CD14-positive monocyte (primary cell): Measurements from ENCODE around the gene CTXN3. TPM values are rescaled to one million over a fixed set of nuclear protein-coding genes. Genes with fewer than 3 reads are reported as not detected.

Experiments
- DNase-seq, 3 donors: peaks; one replicate each; pipeline ENCODE4 v3.0.0-alpha.2; 2011 to 2022
- H2AFZ ChIP-seq: 2 replicates; pipeline ENCODE4 v1.6.0; 2012; ENCODE audit warnings: mild to moderate bottlenecking, low read depth, low read length, inconsistent platforms; ENCODE audit not compliant: insufficient read depth, poor library complexity, severe bottlenecking
- H3K27ac ChIP-seq, 2 donors: 1 replicate in 1 of 2; 2 replicates in 1 of 2; pipeline ENCODE4 v1.5.1; 2012 to 2013; ENCODE audit warnings: low read length in 2 of 2, control low read depth in 1 of 2, inconsistent platforms in 1 of 2, low read depth in 1 of 2, mild to moderate bottlenecking in 1 of 2
- H3K27me3 ChIP-seq, 2 donors: one replicate each; pipeline versions ENCODE4 v1.6.0 to v1.6.1; 2011 to 2013; ENCODE audit warnings: low read length in 2 of 2; ENCODE audit not compliant: control insufficient read depth in 2 of 2, insufficient read depth in 2 of 2
- H3K36me3 ChIP-seq, 2 donors: replicated peaks in 1 of 2; 1 replicate in 1 of 2; 2 replicates in 1 of 2; pipeline versions ENCODE4 v1.5.1 to v1.6.1; 2012 to 2013; ENCODE audit warnings: low read length in 2 of 2, control low read depth in 1 of 2, inconsistent platforms in 1 of 2, mild to moderate bottlenecking in 1 of 2; ENCODE audit not compliant: insufficient read depth in 2 of 2, control insufficient read depth in 1 of 2
- H3K4me1 ChIP-seq, 2 donors: 1 replicate in 1 of 2; 2 replicates in 1 of 2; pipeline versions ENCODE4 v1.5.1 to v1.6.1; 2012 to 2013; ENCODE audit warnings: low read length in 2 of 2, control low read depth in 1 of 2, inconsistent platforms in 1 of 2, mild to moderate bottlenecking in 1 of 2, moderate library complexity in 1 of 2; ENCODE audit not compliant: insufficient read depth in 2 of 2, control insufficient read depth in 1 of 2
- H3K4me2 ChIP-seq: replicated peaks from 2 replicates; pipeline ENCODE3; 2012; ENCODE audit warnings: low read length, moderate library complexity, mild to moderate bottlenecking; ENCODE audit not compliant: poor library complexity, severe bottlenecking; ENCODE audit errors: extremely low read depth
- H3K4me3 ChIP-seq, 3 experiments: fragments of 200-600 bp in 1 of 3; sonication (generic) in 1 of 3; replicated peaks in 1 of 3; 1 replicate in 2 of 3; 2 replicates in 1 of 3; pipeline ENCODE4 v1.5.1; 2011 to 2013; ENCODE audit warnings: low read length in 3 of 3, mild to moderate bottlenecking in 3 of 3, control low read depth in 2 of 3, low read depth in 2 of 3, inconsistent platforms in 1 of 3, moderate library complexity in 1 of 3
- H3K79me2 ChIP-seq: 2 replicates; pipeline ENCODE4 v1.6.0; 2012; ENCODE audit warnings: mild to moderate bottlenecking, control low read depth, inconsistent platforms, low read length, moderate library complexity; ENCODE audit not compliant: insufficient read depth
- H3K9ac ChIP-seq: 2 replicates; pipeline ENCODE4 v1.6.0; 2017; ENCODE audit warnings: low read length, mild to moderate bottlenecking; ENCODE audit not compliant: insufficient read depth, poor library complexity, severe bottlenecking
- H3K9me3 ChIP-seq, 2 donors: replicated peaks in 1 of 2; 1 replicate in 1 of 2; 2 replicates in 1 of 2; pipeline versions ENCODE4 v1.5.1 to v1.6.1; 2012 to 2013; ENCODE audit warnings: low read length in 2 of 2, control low read depth in 1 of 2; ENCODE audit not compliant: control insufficient read depth in 1 of 2, insufficient read depth in 1 of 2
- H4K20me1 ChIP-seq: 2 replicates; pipeline ENCODE4 v1.6.0; 2012; ENCODE audit warnings: mild to moderate bottlenecking, low read length, control low read depth, moderate library complexity; ENCODE audit not compliant: insufficient read depth
- H3K27ac Mint-ChIP-seq, 7 donors: one replicate each; pipeline ENCODE4 v1.8.0; 2020; ENCODE audit warnings: mild to moderate bottlenecking in 7 of 7, mixed read lengths in 7 of 7, moderate library complexity in 6 of 7, inconsistent platforms in 2 of 7
- H3K27me3 Mint-ChIP-seq, 3 donors: one replicate each; pipeline ENCODE4 v1.8.0; 2021 to 2022; ENCODE audit warnings: low read depth in 3 of 3, mild to moderate bottlenecking in 3 of 3, mixed read lengths in 3 of 3, moderate library complexity in 3 of 3, inconsistent platforms in 1 of 3
- H3K36me3 Mint-ChIP-seq, 2 donors: one replicate each; pipeline ENCODE4 v1.8.0; 2020; ENCODE audit warnings: mixed read lengths in 2 of 2, inconsistent platforms in 1 of 2, mild to moderate bottlenecking in 1 of 2
- H3K4me1 Mint-ChIP-seq: one replicate; pipeline ENCODE4 v1.8.0; 2020; ENCODE audit warnings: mild to moderate bottlenecking, mixed read lengths
- H3K4me3 Mint-ChIP-seq, 2 donors: one replicate each; pipeline ENCODE4 v1.8.0; 2020; ENCODE audit warnings: mild to moderate bottlenecking in 2 of 2, mixed read lengths in 2 of 2, moderate library complexity in 1 of 2
- H3K9me3 Mint-ChIP-seq, 7 donors: one replicate each; pipeline ENCODE4 v1.8.0; 2020 to 2022; ENCODE audit warnings: mixed read lengths in 7 of 7, mild to moderate bottlenecking in 6 of 7, moderate library complexity in 6 of 7, inconsistent platforms in 2 of 7
- WGBS: methylation state at CpG from one replicate; pipeline ENCODE4 v1.1.5; 2013; ENCODE audit warnings: missing lambda C conversion rate; ENCODE audit not compliant: insufficient coverage; 5-methylcytosine and 5-hydroxymethylcytosine counted together
- intact Hi-C, 2 donors: fragments of 100-400 bp; cut with micrococcal nuclease; formaldehyde crosslinking; loops; one replicate each; pipeline versions ENCODE4 v1.15.0 to v1.15.1; 2023
- polyA plus RNA-seq, 3 donors: library from polyadenylated mRNA; depleted of rRNA in 1 of 3; unstranded in 2 of 3; stranded (reverse) in 1 of 3; fragments of 300-500 nt in 2 of 3; fragments of >200 nt in 1 of 3; fragmentation: Illumina TruSeq in 2 of 3; gene quantifications; 1 replicate in 2 of 3; 2 replicates in 1 of 3; pipeline ENCODE4 v1.2.3, GENCODE V29; 2012 to 2021
- TF ChIP-seq, protein P1 (sequence below): fragments of 200-600 bp; IDR thresholded peaks from one replicate; pipeline ENCODE4 v1.8.0; 2022; ENCODE audit warnings: antibody characterized with exemption, mild to moderate bottlenecking

The CTXN3 gene
- polyA plus RNA-seq, 3 donors = not detected

DNA sequence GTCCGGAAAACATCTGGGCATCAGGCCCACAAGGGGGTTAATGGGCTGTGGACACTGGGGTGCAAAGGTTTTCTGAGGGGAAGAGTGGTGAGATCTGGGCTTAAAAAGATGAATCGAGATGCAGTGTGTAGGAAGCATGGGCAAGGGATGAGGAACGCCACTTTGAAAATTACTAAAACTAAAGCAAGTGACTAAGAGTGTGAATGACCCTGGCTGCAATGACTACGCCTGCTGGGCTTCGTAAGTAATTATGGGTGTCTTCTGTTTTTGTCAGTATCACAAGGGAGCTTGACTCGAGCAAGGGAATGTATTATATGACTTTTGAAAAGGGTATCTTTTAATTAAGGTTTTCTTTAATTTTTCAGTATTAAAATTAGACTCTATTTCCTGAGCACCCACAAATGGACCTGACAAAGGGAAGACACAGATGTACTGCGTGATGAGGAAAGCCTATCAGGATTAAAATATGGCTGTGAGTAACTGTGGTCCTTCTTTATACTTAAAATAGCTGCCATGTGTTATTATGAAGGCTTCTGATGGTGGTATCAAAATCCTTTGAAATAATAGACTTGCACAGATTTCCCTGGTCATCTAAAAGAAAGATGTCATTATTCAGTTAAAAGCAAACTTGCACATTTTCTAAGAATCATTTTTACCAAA lies 4.2 kb downstream of the CTXN3 start:
- WGBS = 86% methylated on average over 3 of the region's 7 CpGs
- no peaks in the 10 kb centered on the region for H3K79me2 ChIP-seq
- intact Hi-C loops = no loop called here
- no peak overlapping the region for H3K27ac ChIP-seq
- no peaks in the 10 kb centered on the region for H3K36me3 ChIP-seq
- H2AFZ ChIP-seq = no peak overlapping the region
- H3K27me3 Mint-ChIP-seq = peaks cover 0 to 4% (median 1%) of the 10 kb centered on the region in 3 donors
- H4K20me1 ChIP-seq = no peaks in the 10 kb centered on the region
- H3K4me2 ChIP-seq = no peak overlapping the region
- H3K4me1 ChIP-seq = no peaks in the 10 kb centered on the region
- H3K36me3 Mint-ChIP-seq = no peaks in the 10 kb centered on the region
- H3K9ac ChIP-seq = no peak overlapping the region
- peaks cover 0 to 3% (median 0%) of the 10 kb centered on the region in 7 donors for H3K9me3 Mint-ChIP-seq
- no peaks in the 10 kb centered on the region for H3K4me1 Mint-ChIP-seq
- H3K4me3 Mint-ChIP-seq = no peak overlapping the region
- H3K9me3 ChIP-seq = no peaks in the 10 kb centered on the region
- no peaks in the 10 kb centered on the region for H3K27me3 ChIP-seq
- H3K4me3 ChIP-seq = no peak overlapping the region
- no peak overlapping the region for H3K27ac Mint-ChIP-seq
- TF ChIP-seq, protein P1, sequence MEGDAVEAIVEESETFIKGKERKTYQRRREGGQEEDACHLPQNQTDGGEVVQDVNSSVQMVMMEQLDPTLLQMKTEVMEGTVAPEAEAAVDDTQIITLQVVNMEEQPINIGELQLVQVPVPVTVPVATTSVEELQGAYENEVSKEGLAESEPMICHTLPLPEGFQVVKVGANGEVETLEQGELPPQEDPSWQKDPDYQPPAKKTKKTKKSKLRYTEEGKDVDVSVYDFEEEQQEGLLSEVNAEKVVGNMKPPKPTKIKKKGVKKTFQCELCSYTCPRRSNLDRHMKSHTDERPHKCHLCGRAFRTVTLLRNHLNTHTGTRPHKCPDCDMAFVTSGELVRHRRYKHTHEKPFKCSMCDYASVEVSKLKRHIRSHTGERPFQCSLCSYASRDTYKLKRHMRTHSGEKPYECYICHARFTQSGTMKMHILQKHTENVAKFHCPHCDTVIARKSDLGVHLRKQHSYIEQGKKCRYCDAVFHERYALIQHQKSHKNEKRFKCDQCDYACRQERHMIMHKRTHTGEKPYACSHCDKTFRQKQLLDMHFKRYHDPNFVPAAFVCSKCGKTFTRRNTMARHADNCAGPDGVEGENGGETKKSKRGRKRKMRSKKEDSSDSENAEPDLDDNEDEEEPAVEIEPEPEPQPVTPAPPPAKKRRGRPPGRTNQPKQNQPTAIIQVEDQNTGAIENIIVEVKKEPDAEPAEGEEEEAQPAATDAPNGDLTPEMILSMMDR = no peak
- DNase-seq = no peak

DNA sequence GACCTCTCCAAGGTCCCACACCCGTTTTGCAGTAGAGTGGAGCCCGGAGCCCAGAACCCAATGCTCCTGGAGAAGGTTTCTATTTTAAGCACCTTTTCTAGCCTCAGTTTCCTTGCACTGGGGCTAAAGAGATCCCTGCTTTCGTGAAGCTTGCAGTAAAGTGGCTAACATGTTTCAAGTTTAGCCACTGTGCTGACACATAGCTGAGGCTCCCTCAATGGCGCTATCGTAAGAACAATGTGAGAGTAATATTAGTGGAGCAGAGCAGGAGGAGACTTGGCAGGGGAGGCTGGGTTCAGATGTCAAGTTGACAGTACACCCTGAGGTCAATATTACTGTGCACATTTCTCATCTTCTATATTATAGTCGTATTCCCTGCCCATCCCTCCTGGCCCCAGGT lies 7.9 kb downstream of the CTXN3 start:
- no peaks in the 10 kb centered on the region for H4K20me1 ChIP-seq
- Mint-ChIP-seq H3K4me3 (no peak overlapping the region), H3K27me3 (peaks cover 0 to 4% (median 1%) of the 10 kb centered on the region in 3 donors), H3K36me3 (no peaks in the 10 kb centered on the region), H3K27ac (no peak overlapping the region), H3K4me1 (no peaks in the 10 kb centered on the region), H3K9me3 (peaks cover 0 to 3% (median 0%) of the 10 kb centered on the region in 7 donors)
- no peak overlapping the region for H3K9ac ChIP-seq
- H3K27ac ChIP-seq = no peak overlapping the region
- H3K79me2 ChIP-seq = no peaks in the 10 kb centered on the region
- no peaks in the 10 kb centered on the region for H3K9me3 ChIP-seq
- intact Hi-C loops = no loop called here
- H2AFZ ChIP-seq = no peak overlapping the region
- no peaks in the 10 kb centered on the region for H3K27me3 ChIP-seq
- WGBS = 87% methylated on average over 3 of the region's 6 CpGs
- TF ChIP-seq, protein P1 = no peak
- DNase-seq = no peak
- H3K36me3 ChIP-seq = no peaks in the 10 kb centered on the region
- H3K4me3 ChIP-seq = no peak overlapping the region
- no peaks in the 10 kb centered on the region for H3K4me1 ChIP-seq
- H3K4me2 ChIP-seq = no peak overlapping the region
